ENCODE data around the gene PLP2. TPM values are rescaled to one million over a fixed set of nuclear protein-coding genes. Genes with fewer than 3 reads are reported as not detected.

PLP2 gene
- total and polyA plus RNA-seq, 2 donors (not counting 1 experiment from before 2014, with no cell fraction given): 23.3 to 212 TPM

- H3K9me3 ChIP-seq (ENCODE audit: control insufficient read depth, insufficient read depth, low read depth, low read length): no peaks in the 10 kb centered on the region
- H3K4me2 ChIP-seq (ENCODE audit: extremely low read depth, insufficient read depth, low read length): no peak overlapping the region
- TF ChIP-seq CTCF (conservative IDR thresholded peaks at IDR 0.05 in 1 of 2, IDR thresholded peaks at IDR 0.05 in 1 of 2; ENCODE audit: low read depth in 1 of 2, low read length in 2 of 2) (no peak), EZH2 (IDR thresholded peaks at IDR 0.05; ENCODE audit: low read length, missing control alignments) (no peak)
- no peaks in the 10 kb centered on the region for H4K20me1 ChIP-seq (ENCODE audit: control insufficient read depth, extremely low read depth, insufficient read depth, low read length)
- H3K9ac ChIP-seq (ENCODE audit: insufficient read depth, low read length): no peak overlapping the region
- H3K27me3 ChIP-seq (ENCODE audit: control insufficient read depth, insufficient read depth, low read length): no peaks in the 10 kb centered on the region
- no peak overlapping the region for H2AFZ ChIP-seq (ENCODE audit: low read length)
- no peak for DNase-seq (ENCODE audit: low read depth in 2 of 2)
- H3K36me3 ChIP-seq (ENCODE audit: control insufficient read depth, insufficient read depth, low read length): no peaks in the 10 kb centered on the region
- H3K4me3 ChIP-seq (replicated peaks in 1 of 4; ENCODE audit: control extremely low read depth in 1 of 4, insufficient read depth in 1 of 4, low read depth in 3 of 4, low read length in 4 of 4): no peak overlapping the region
- no peaks in the 10 kb centered on the region for H3K4me1 ChIP-seq (ENCODE audit: control insufficient read depth, extremely low read depth, insufficient read depth, low read length)
- no peak overlapping the region for H3K27ac ChIP-seq (ENCODE audit: insufficient read depth, low read length)
- H3K79me2 ChIP-seq (ENCODE audit: control insufficient read depth, insufficient read depth, low read length): no peaks in the 10 kb centered on the region
Measured at GRCh38 chrX:49133759-49134158, 37.9 kb upstream of the PLP2 start.

GRCh38 chrX:49137492-49137891 lies 34.2 kb upstream of the PLP2 start:
- Histone ChIP-seq H2AFZ (ENCODE audit: low read length) (no peak overlapping the region), H3K36me3 (ENCODE audit: control insufficient read depth, insufficient read depth, low read length) (no peaks in the 10 kb centered on the region), H3K27ac (ENCODE audit: insufficient read depth, low read length) (no peak overlapping the region), H3K4me1 (ENCODE audit: control insufficient read depth, extremely low read depth, insufficient read depth, low read length) (no peaks in the 10 kb centered on the region), H3K4me2 (ENCODE audit: extremely low read depth, insufficient read depth, low read length) (no peak overlapping the region), H3K9ac (ENCODE audit: insufficient read depth, low read length) (no peak overlapping the region), H3K9me3 (ENCODE audit: control insufficient read depth, insufficient read depth, low read depth, low read length) (no peaks in the 10 kb centered on the region), H3K79me2 (ENCODE audit: control insufficient read depth, insufficient read depth, low read length) (no peaks in the 10 kb centered on the region), H4K20me1 (ENCODE audit: control insufficient read depth, extremely low read depth, insufficient read depth, low read length) (no peaks in the 10 kb centered on the region), H3K4me3 (replicated peaks in 1 of 4; ENCODE audit: control extremely low read depth in 1 of 4, insufficient read depth in 1 of 4, low read depth in 3 of 4, low read length in 4 of 4) (no peak overlapping the region), H3K27me3 (ENCODE audit: control insufficient read depth, insufficient read depth, low read length) (no peaks in the 10 kb centered on the region)
- TF ChIP-seq EZH2 (IDR thresholded peaks at IDR 0.05; ENCODE audit: low read length, missing control alignments): no peak
- TF ChIP-seq CTCF (conservative IDR thresholded peaks at IDR 0.05 in 1 of 2, IDR thresholded peaks at IDR 0.05 in 1 of 2; ENCODE audit: low read depth in 1 of 2, low read length in 2 of 2): no peak
- DNase-seq (ENCODE audit: low read depth in 2 of 2): no peak

- TF ChIP-seq CTCF (conservative IDR thresholded peaks at IDR 0.05 in 1 of 2, IDR thresholded peaks at IDR 0.05 in 1 of 2; ENCODE audit: low read depth in 1 of 2, low read length in 2 of 2): no peak
- no peak for TF ChIP-seq EZH2 (IDR thresholded peaks at IDR 0.05; ENCODE audit: low read length, missing control alignments)
- Histone ChIP-seq H4K20me1 (ENCODE audit: control insufficient read depth, extremely low read depth, insufficient read depth, low read length) (no peaks in the 10 kb centered on the region), H3K9me3 (ENCODE audit: control insufficient read depth, insufficient read depth, low read depth, low read length) (no peaks in the 10 kb centered on the region), H3K9ac (ENCODE audit: insufficient read depth, low read length) (no peak overlapping the region), H3K4me3 (replicated peaks in 1 of 4; ENCODE audit: control extremely low read depth in 1 of 4, insufficient read depth in 1 of 4, low read depth in 3 of 4, low read length in 4 of 4) (no peak overlapping the region), H3K27ac (ENCODE audit: insufficient read depth, low read length) (no peak overlapping the region), H3K79me2 (ENCODE audit: control insufficient read depth, insufficient read depth, low read length) (no peaks in the 10 kb centered on the region), H3K27me3 (ENCODE audit: control insufficient read depth, insufficient read depth, low read length) (no peaks in the 10 kb centered on the region), H3K36me3 (ENCODE audit: control insufficient read depth, insufficient read depth, low read length) (no peaks in the 10 kb centered on the region), H3K4me2 (ENCODE audit: extremely low read depth, insufficient read depth, low read length) (no peak overlapping the region), H3K4me1 (ENCODE audit: control insufficient read depth, extremely low read depth, insufficient read depth, low read length) (no peaks in the 10 kb centered on the region), H2AFZ (ENCODE audit: low read length) (no peak overlapping the region)
- DNase-seq (ENCODE audit: low read depth in 2 of 2): no peak
Measured at GRCh38 chrX:49139713-49140112, 32.0 kb upstream of the PLP2 start.
